Brain microvascular endothelial cell (primary cell): ENCODE data around the gene SI.
"Not testable (repeated sequence)": the region's sequence is repeated elsewhere in the genome, so short reads cannot be mapped to it uniquely, and the experiment has no call there.

ENCODE experiments used
- DNase-seq: peaks from one replicate; pipeline ENCODE4 v3.0.0-alpha.2; 2020
- H3K27ac ChIP-seq: fragments of 250-450 bp; sonication (Bioruptor Pico); 2 replicates; pipeline ENCODE4 v1.5.1; 2020; ENCODE audit warnings: mild to moderate bottlenecking, moderate library complexity
- H3K27me3 ChIP-seq: fragments of 250-450 bp; sonication (Bioruptor Pico); replicated peaks from 2 replicates; pipeline ENCODE4 v1.5.1; 2020; ENCODE audit warnings: mild to moderate bottlenecking
- H3K36me3 ChIP-seq: fragments of 250-450 bp; sonication (Bioruptor Pico); replicated peaks from 2 replicates; pipeline ENCODE4 v1.5.1; 2020; ENCODE audit warnings: mild to moderate bottlenecking
- H3K4me3 ChIP-seq: 2 replicates; pipeline ENCODE4 v1.5.1; 2011; ENCODE audit warnings: low read depth, mild to moderate bottlenecking, control low read depth, low read length, moderate library complexity
- CTCF ChIP-seq: IDR thresholded peaks from 2 replicates; pipeline ENCODE4 v1.5.1; 2011; ENCODE audit warnings: low read depth, mild to moderate bottlenecking, moderate library complexity, low read length, control low read depth, inconsistent platforms; ENCODE audit errors: missing control alignments
- in situ Hi-C: cut with HindIII; loops from 2 replicates; pipeline ENCODE4 v1.10.0; 2017; ENCODE audit warnings: low sequenced_read_pairs, low pct_ligation_motif_present

SI gene

GRCh38 chr3:164962610-164963009, 115.7 kb downstream of the SI start:
- in situ Hi-C loops: no loop called here
- no peaks in the 10 kb centered on the region for H3K36me3 ChIP-seq
- DNase-seq: no peak
- no peak overlapping the region for H3K4me3 ChIP-seq
- no peaks in the 10 kb centered on the region for H3K27me3 ChIP-seq
- H3K27ac ChIP-seq: no peak overlapping the region
- no peak for TF ChIP-seq CTCF

GRCh38 chr3:164952966-164953365, 125.3 kb downstream of the SI start:
- H3K27ac ChIP-seq: no peak overlapping the region
- no peaks in the 10 kb centered on the region for H3K36me3 ChIP-seq
- in situ Hi-C loops: no loop called here
- no peak overlapping the region for H3K4me3 ChIP-seq
- DNase-seq: no peak
- no peak for TF ChIP-seq CTCF
- H3K27me3 ChIP-seq: no peaks in the 10 kb centered on the region

GRCh38 chr3:164951403-164951802, 126.9 kb downstream of the SI start:
- in situ Hi-C loops: not testable (repeated sequence)

GRCh38 chr3:164940745-164941144, 137.6 kb downstream of the SI start:
- no peak for TF ChIP-seq CTCF
- DNase-seq: no peak
- H3K4me3 ChIP-seq: no peak overlapping the region
- no peaks in the 10 kb centered on the region for H3K36me3 ChIP-seq
- no peak overlapping the region for H3K27ac ChIP-seq
- in situ Hi-C loops: no loop called here
- no peaks in the 10 kb centered on the region for H3K27me3 ChIP-seq

More at GRCh38 chr3:164951403-164951802, 126.9 kb downstream of the SI start:
- DNase-seq, H3K27me3 ChIP-seq, H3K4me3 ChIP-seq, H3K27ac ChIP-seq, H3K36me3 ChIP-seq: not testable (repeated sequence)

- H3K27me3 ChIP-seq: no peaks in the 10 kb centered on the region
- TF ChIP-seq CTCF: no peak
- H3K36me3 ChIP-seq: no peaks in the 10 kb centered on the region
- no peak for DNase-seq
- in situ Hi-C loops: no loop called here
- no peak overlapping the region for H3K27ac ChIP-seq
- no peak overlapping the region for H3K4me3 ChIP-seq
These were observed 148.7 kb downstream of the SI start for GRCh38 chr3:164929642-164930041.
